K562 (cell line): Measurements from ENCODE around the gene SEMA6D. TPM values are rescaled to one million over a fixed set of nuclear protein-coding genes. Genes with fewer than 3 reads are reported as not detected.

Experiments used
- ATAC-seq: fragments of 200-7000 bp; cut with Tn5 transposase; 3 replicates; pipeline ENCODE4 v1.9.1; 2020; ENCODE audit warnings: moderate library complexity
- BruUV-seq: library from RNA; stranded (reverse); fragments of 400-500 nt; replicated peaks from 2 replicates; lab custom pipeline; 2021; lab: Mats Ljungman, UMichigan
- CTCF ChIA-PET: fragments of 300-600 bp; formaldehyde crosslinking; extraction: SDS; loops from one replicate; lab custom pipeline; 2021; ENCODE audit warnings: low intra/inter-chr PET ratio; lab: Yijun Ruan, JAX
- POLR2A ChIA-PET: fragments of 300-600, 350-650 bp; sonication (Branson Sonifier 250); formaldehyde crosslinking; extraction: SDS; loops from one replicate; lab custom pipeline; 2021; ENCODE audit warnings: antibody characterized with exemption, inconsistent platforms; lab: Yijun Ruan, JAX
- DNase-seq, 4 experiments: peaks; one replicate each; pipeline versions ENCODE4 v3.0.0 to v3.0.0-alpha.2; 2011 to 2018; ENCODE audit warnings: low spot score in 3 of 4, mixed read lengths in 3 of 4; ENCODE audit errors: extremely low read depth in 1 of 4
- FAIRE-seq: peaks from 2 replicates; lab custom pipeline; 2011; peaks lifted over from hg19 to GRCh38; lab: Jason Lieb, UNC
- H2AFZ ChIP-seq: 2 replicates; pipeline ENCODE4 v1.6.0; 2011; ENCODE audit warnings: low read depth, low read length, control low read depth, inconsistent platforms
- H3K27ac ChIP-seq: fragments of 200-600 bp; 3 replicates; pipeline ENCODE4 v1.8.0; 2011; ENCODE audit warnings: low read depth, mild to moderate bottlenecking, control low read depth, inconsistent platforms, low read length, moderate library complexity, mixed read lengths; ENCODE audit errors: extremely low read depth
- H3K27me3 ChIP-seq, 2 experiments: fragments of 300-600 bp in 1 of 2; 2 replicates in 1 of 2; 3 replicates in 1 of 2; pipeline versions ENCODE4 v1.6.0 to v1.8.0; 2011; ENCODE audit warnings: inconsistent platforms in 2 of 2, low read length in 2 of 2, mild to moderate bottlenecking in 1 of 2, mixed read lengths in 1 of 2, moderate library complexity in 1 of 2; ENCODE audit not compliant: control insufficient read depth in 2 of 2, insufficient read depth in 2 of 2
- H3K36me3 ChIP-seq: fragments of 300-600 bp; 3 replicates; pipeline ENCODE4 v1.8.0; 2011; ENCODE audit warnings: mild to moderate bottlenecking, low read length, inconsistent platforms; ENCODE audit not compliant: control insufficient read depth, insufficient read depth
- H3K4me1 ChIP-seq, 2 experiments: fragments of 200-600 bp in 1 of 2; replicated peaks in 1 of 2; 2 replicates in 1 of 2; 3 replicates in 1 of 2; pipeline versions ENCODE4 v1.5.1 to v1.8.0; 2011; ENCODE audit warnings: inconsistent platforms in 2 of 2, low read length in 2 of 2, mild to moderate bottlenecking in 1 of 2, mixed read lengths in 1 of 2, moderate library complexity in 1 of 2; ENCODE audit not compliant: control insufficient read depth in 2 of 2, insufficient read depth in 2 of 2
- H3K4me2 ChIP-seq: 2 replicates; pipeline ENCODE4 v1.6.1; 2011; ENCODE audit warnings: low read length, control low read depth, inconsistent platforms, mixed read lengths; ENCODE audit not compliant: insufficient read depth
- H3K4me3 ChIP-seq: fragments of 200-600 bp; sonication (generic), shearing (Covaris generic); 2 replicates; pipeline ENCODE4 v1.5.1; 2016; ENCODE audit warnings: control low read depth, inconsistent platforms
- H3K79me2 ChIP-seq: fragments of 200-600 bp; 3 replicates; pipeline ENCODE4 v1.8.0; 2011; ENCODE audit warnings: low read length, inconsistent platforms; ENCODE audit not compliant: control insufficient read depth, insufficient read depth
- H3K9ac ChIP-seq, 2 experiments: 2 replicates each; pipeline versions ENCODE4 v1.6.0 to v1.6.1; 2011; ENCODE audit warnings: low read depth in 2 of 2, low read length in 2 of 2, control low read depth in 1 of 2, inconsistent platforms in 1 of 2, mild to moderate bottlenecking in 1 of 2, mixed read lengths in 1 of 2; ENCODE audit not compliant: insufficient read depth in 1 of 2
- H3K9me1 ChIP-seq: one replicate; pipeline ENCODE4 v1.6.0; 2011; ENCODE audit warnings: inconsistent platforms, mild to moderate bottlenecking, low read length, moderate library complexity; ENCODE audit not compliant: control insufficient read depth, insufficient read depth
- H3K9me3 ChIP-seq: replicated peaks from 2 replicates; pipeline ENCODE4 v1.5.1; 2011; ENCODE audit warnings: low read depth, low read length, inconsistent platforms; ENCODE audit not compliant: control insufficient read depth, insufficient read depth
- H4K20me1 ChIP-seq: replicated peaks from 2 replicates; pipeline ENCODE4 v1.6.1; 2011; ENCODE audit warnings: low read length, inconsistent platforms, mixed read lengths; ENCODE audit not compliant: control insufficient read depth, insufficient read depth
- CUX1 ChIP-seq: fragments of 200-800 bp; sonication (Bioruptor generic); IDR thresholded peaks from 2 replicates; pipeline ENCODE4 v1.6.1; 2016; ENCODE audit warnings: missing genetic modification characterization, missing compliant biosample characterization
- FOXK1 ChIP-seq: sonication (generic); formaldehyde crosslinking; IDR thresholded peaks from 2 replicates; pipeline ENCODE4 v1.8.0; 2022; ENCODE audit warnings: missing genetic modification reagents, mild to moderate bottlenecking, borderline replicate concordance
- MCM5 ChIP-seq: fragments of 450-650 bp; IDR thresholded peaks from 2 replicates; pipeline ENCODE4 v1.6.1; 2016; ENCODE audit warnings: low read depth
- MITF ChIP-seq: IDR thresholded peaks from 2 replicates; pipeline ENCODE4 v1.6.1; 2014; ENCODE audit warnings: antibody characterized with exemption
- NR3C1 ChIP-seq: sonication (generic); formaldehyde crosslinking; IDR thresholded peaks from 2 replicates; pipeline ENCODE4 v1.8.1; 2022; ENCODE audit warnings: missing genetic modification reagents
- PYGO2 ChIP-seq: fragments of 450-650 bp; IDR thresholded peaks from 2 replicates; pipeline ENCODE4 v1.6.1; 2016; ENCODE audit warnings: mild to moderate bottlenecking, missing genetic modification characterization, moderate library complexity, missing compliant biosample characterization
- SRSF3 ChIP-seq: fragments of 200-400 bp; formaldehyde crosslinking; IDR thresholded peaks from 2 replicates; pipeline ENCODE4 v1.6.1; 2016; ENCODE audit warnings: mild to moderate bottlenecking, low read length, moderate library complexity; ENCODE audit not compliant: insufficient read depth
- STAG1 ChIP-seq: sonication (generic); formaldehyde crosslinking; IDR thresholded peaks from 2 replicates; pipeline ENCODE4 v1.5.0; 2020; ENCODE audit warnings: missing genetic modification reagents, borderline replicate concordance
- WGBS: fragments of 100-300 bp; shearing (Covaris generic); methylation state at CpG from one replicate; pipeline ENCODE4 v1.1.6; 2016; ENCODE audit warnings: low coverage, mixed read lengths; ENCODE audit not compliant: insufficient coverage; ENCODE audit errors: missing lambda C conversion rate; 5-methylcytosine and 5-hydroxymethylcytosine counted together
- in situ Hi-C: fragments of 300-500 bp; cut with MboI; formaldehyde crosslinking; loops from 4 replicates; pipeline ENCODE4 v1.15.0; 2018; ENCODE audit warnings: inconsistent platforms, mixed read lengths
- intact Hi-C: fragments of 100-400 bp; cut with micrococcal nuclease; formaldehyde crosslinking; loops from 2 replicates; pipeline ENCODE4 v1.14.2; 2022
- polyA plus RNA-seq, 8 experiments: library from polyadenylated mRNA; depleted of rRNA in 4 of 8; stranded (reverse) in 5 of 8; unstranded in 3 of 8; fragments of >200 nt; fragmentation: Nextera tagmentation in 2 of 8; fragmentation: Illumina TruSeq in 1 of 8; extraction: Ambion mirVana in 2 of 8; extraction: Trizol in 1 of 8; gene quantifications; 2 replicates each; pipeline versions ENCODE4 v1.2.1 to v1.2.3, GENCODE V29; 2011 to 2014; ENCODE audit warnings: inconsistent platforms in 1 of 8, missing spikeins in 1 of 8
- total RNA-seq, 7 experiments: library from RNA; depleted of rRNA in 6 of 7; stranded (reverse); fragments of >200 nt in 6 of 7; fragmentation: Illumina TruSeq in 2 of 7; extraction: Trizol in 2 of 7; gene quantifications; 2 replicates each; pipeline versions ENCODE4 v1.2.1 to v1.2.3, GENCODE V29; 2011 to 2021; ENCODE audit warnings: low replicate concordance in 1 of 7

Gene SEMA6D
- total and polyA plus RNA-seq, 9 of the 15 experiments (the other 6 are each of a cell fraction or from before 2014, with no cell fraction given): not detected

GRCh38 chr15:47736143-47736786 is 19.0 kb downstream of the SEMA6D start:
- DNase-seq (no peak), ATAC-seq (no peak), FAIRE-seq (no peak)
- Histone ChIP-seq H2AFZ (no peak overlapping the region), H3K4me1 (no peaks in the 10 kb centered on the region), H3K4me2 (no peak overlapping the region), H3K9me1 (no peaks in the 10 kb centered on the region), H3K4me3 (no peak overlapping the region), H3K79me2 (no peaks in the 10 kb centered on the region), H4K20me1 (no peaks in the 10 kb centered on the region), H3K9me3 (no peaks in the 10 kb centered on the region), H3K36me3 (no peaks in the 10 kb centered on the region), H3K27me3 (no peaks in the 10 kb centered on the region), H3K27ac (no peak overlapping the region), H3K9ac (no peak overlapping the region)
- WGBS: 0% methylated on average over 3 of the region's 3 CpGs
- CTCF ChIA-PET: no interaction called here
- no TSS peak for BruUV-seq
- intact Hi-C loops: no loop called here
- TF ChIP-seq STAG1 (CRISPR knock-in tag): no peak
- TF ChIP-seq SRSF3: no peak
- TF ChIP-seq FOXK1 (CRISPR knock-in tag): no peak
- TF ChIP-seq NR3C1 (CRISPR knock-in tag): no peak
- TF ChIP-seq MCM5: no peak
- TF ChIP-seq PYGO2 (tag): no peak
- TF ChIP-seq MITF: no peak
- TF ChIP-seq CUX1 (CRISPR knock-in tag): no peak
- POLR2A ChIA-PET: no interaction called here
- in situ Hi-C loops: no loop called here
